Duodenal mucosa (tissue), 2 donors: ENCODE measurements around the gene NTN1.
"Not testable (repeated sequence)": the region's sequence is repeated elsewhere in the genome, so short reads cannot be mapped to it uniquely, and the experiment has no call there.

ENCODE experiments used
- H3K27ac ChIP-seq: one replicate; pipeline ENCODE4 v1.7.0; 2013; ENCODE audit warnings: low read depth, low read length
- H3K27me3 ChIP-seq, 2 donors: one replicate each; pipeline ENCODE4 v1.7.0; 2013; ENCODE audit warnings: low read length in 2 of 2, control low read depth in 1 of 2; ENCODE audit not compliant: insufficient read depth in 2 of 2, control insufficient read depth in 1 of 2
- H3K36me3 ChIP-seq, 2 donors: one replicate each; pipeline ENCODE4 v1.7.0; 2013; ENCODE audit warnings: low read length in 2 of 2, control low read depth in 1 of 2; ENCODE audit not compliant: insufficient read depth in 2 of 2, control insufficient read depth in 1 of 2
- H3K4me1 ChIP-seq, 2 donors: one replicate each; pipeline ENCODE4 v1.7.0; 2013; ENCODE audit warnings: low read length in 2 of 2, control low read depth in 1 of 2; ENCODE audit not compliant: insufficient read depth in 2 of 2, control insufficient read depth in 1 of 2
- H3K4me3 ChIP-seq, 2 donors: one replicate each; pipeline ENCODE4 v1.7.0; 2013; ENCODE audit warnings: low read length in 2 of 2, low read depth in 1 of 2
- H3K9ac ChIP-seq, 2 donors: one replicate each; pipeline ENCODE4 v1.7.0; 2013; ENCODE audit warnings: low read length in 2 of 2, low read depth in 1 of 2
- H3K9me3 ChIP-seq, 2 donors: one replicate each; pipeline ENCODE4 v1.7.0; 2013; ENCODE audit warnings: low read length in 2 of 2, control low read depth in 1 of 2; ENCODE audit not compliant: control insufficient read depth in 1 of 2

The NTN1 gene

DNA sequence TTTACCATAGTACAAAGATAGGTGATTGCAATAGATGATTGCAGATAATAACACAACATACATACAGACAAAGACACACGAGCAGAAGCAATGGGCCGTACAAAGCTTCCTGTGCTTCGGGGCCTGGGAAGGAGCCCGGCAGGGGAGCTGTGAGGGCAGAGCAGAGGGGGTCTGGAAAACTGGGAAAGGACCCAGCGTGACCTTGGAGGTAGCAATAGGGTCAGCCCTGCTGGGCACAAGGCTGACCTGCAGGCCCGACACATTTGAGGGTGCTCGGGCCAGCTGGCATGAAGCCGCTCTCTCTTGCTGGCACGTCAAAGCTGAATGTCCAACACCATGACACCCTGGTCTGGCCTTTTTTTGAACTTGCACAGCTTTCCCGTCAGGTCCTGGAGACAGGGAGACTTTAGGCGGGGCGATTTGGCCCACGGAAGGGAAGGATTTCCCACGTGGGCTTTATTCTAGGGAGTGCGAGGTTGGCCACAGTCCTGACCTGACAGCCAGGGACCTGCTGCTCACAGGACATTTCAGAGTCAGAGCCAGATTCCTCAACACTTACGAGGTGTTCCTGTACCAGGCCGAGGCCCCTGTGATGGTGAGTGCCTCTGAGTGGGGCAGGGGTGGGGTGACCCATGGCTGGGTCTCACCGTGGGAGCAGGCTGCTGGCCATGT is 83.2 kb downstream of the NTN1 start:
- Histone ChIP-seq H3K36me3 (no peaks in the 10 kb centered on the region), H3K27me3 (no peaks in the 10 kb centered on the region), H3K4me1 (no peaks in the 10 kb centered on the region), H3K9me3 (no peaks in the 10 kb centered on the region), H3K27ac (no peak overlapping the region), H3K9ac (no peak overlapping the region), H3K4me3 (no peak overlapping the region)

DNA sequence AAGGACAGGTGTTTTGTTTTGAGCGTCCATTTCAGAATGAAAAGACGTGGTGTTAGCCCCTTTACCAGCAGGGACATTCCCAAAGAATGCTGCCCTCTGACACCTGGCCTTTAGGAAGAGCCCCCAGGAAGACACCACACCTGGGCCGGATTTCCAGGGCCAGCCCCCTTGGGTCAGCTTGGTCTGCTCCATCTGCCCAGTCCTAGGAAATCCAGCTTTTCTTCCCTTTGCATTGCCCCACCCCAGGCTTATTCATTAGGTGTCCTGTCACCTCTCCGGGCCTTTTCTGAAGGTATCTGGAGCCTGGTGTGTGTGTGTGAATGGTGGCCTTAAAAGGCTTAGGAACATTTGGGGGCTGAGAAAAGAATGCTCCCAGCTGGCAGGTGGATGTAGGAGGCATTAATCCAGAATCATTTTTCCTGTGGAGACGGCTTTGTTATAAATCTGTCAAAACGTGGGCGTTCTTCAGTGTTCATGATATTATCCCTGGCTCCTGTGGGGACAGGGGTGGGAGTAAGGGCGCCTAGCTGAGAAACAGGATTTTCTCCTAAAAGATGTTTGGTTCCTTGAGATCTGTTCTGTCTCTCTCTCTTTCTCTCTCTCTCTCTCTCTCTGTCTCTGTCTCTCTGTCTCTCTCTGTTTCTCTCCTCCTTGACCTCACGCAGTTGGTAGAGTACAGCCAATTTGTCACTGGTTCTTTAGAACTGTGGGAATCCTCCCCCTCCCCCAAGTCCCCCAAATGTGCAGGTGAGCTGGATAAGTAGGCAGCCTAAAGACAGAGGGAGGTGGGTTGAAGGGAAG is 84.0 kb downstream of the NTN1 start:
- Histone ChIP-seq H3K36me3 (no peaks in the 10 kb centered on the region), H3K27me3 (no peaks in the 10 kb centered on the region), H3K9ac (no peak overlapping the region), H3K4me1 (no peaks in the 10 kb centered on the region), H3K27ac (no peak overlapping the region), H3K9me3 (no peaks in the 10 kb centered on the region), H3K4me3 (no peak overlapping the region)

- H3K27me3 ChIP-seq, H3K9me3 ChIP-seq, H3K9ac ChIP-seq, H3K4me3 ChIP-seq, H3K4me1 ChIP-seq, H3K27ac ChIP-seq, H3K36me3 ChIP-seq: not testable (repeated sequence)
These were observed 85.0 kb downstream of the NTN1 start for GRCh38 chr17:9106278-9106677.

DNA sequence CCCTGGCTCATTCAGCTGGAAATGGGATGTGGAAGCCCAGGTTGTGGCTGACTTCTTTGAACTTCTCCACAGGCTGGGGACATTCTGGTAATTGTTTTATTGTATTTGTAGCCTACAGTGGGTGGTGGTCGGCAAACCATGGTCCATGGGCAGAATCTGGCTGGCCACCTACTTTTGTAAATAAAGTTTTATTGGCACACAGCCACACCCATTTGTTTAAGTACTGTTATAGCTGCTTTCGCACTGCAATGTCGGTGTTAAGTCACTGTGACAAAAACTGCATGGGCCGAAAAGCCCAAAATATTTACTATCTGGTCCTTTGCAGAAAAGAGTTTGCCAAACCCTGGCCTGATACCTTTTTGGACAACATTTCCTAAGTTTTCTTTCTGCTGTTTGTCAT is 86.2 kb downstream of the NTN1 start:
- no peaks in the 10 kb centered on the region for H3K9me3 ChIP-seq
- H3K27ac ChIP-seq: no peak overlapping the region
- no peaks in the 10 kb centered on the region for H3K4me1 ChIP-seq
- no peak overlapping the region for H3K4me3 ChIP-seq
- no peaks in the 10 kb centered on the region for H3K27me3 ChIP-seq
- H3K9ac ChIP-seq: no peak overlapping the region
- H3K36me3 ChIP-seq: no peaks in the 10 kb centered on the region

- no peaks in the 10 kb centered on the region for H3K4me1 ChIP-seq
- H3K9ac ChIP-seq: no peak overlapping the region
- no peaks in the 10 kb centered on the region for H3K27me3 ChIP-seq
- no peaks in the 10 kb centered on the region for H3K9me3 ChIP-seq
- no peaks in the 10 kb centered on the region for H3K36me3 ChIP-seq
- H3K27ac ChIP-seq: no peak overlapping the region
- H3K4me3 ChIP-seq: no peak overlapping the region
These were observed 86.8 kb downstream of the NTN1 start for GRCh38 chr17:9108146-9108545.

DNA sequence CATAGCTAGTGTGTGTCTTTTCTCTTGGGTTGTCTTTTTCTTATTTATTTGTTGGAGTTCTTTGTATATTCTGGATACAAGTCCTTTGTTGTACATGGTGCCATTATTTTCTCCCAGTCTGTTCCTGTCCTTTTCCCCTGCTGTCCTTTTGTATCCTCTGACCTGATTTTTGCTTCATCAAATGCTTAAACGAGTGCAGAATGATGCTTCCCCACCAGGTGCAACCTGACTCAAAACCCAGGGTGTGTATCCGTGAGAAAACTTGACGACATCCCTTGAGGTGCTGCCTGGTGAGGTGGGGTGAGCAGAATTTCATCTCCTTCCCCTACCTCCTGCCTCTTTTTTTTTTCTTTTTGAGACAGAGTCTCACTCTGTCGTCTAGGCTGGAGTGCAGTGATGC is 88.6 kb downstream of the NTN1 start:
- no peak overlapping the region for H3K9ac ChIP-seq
- no peaks in the 10 kb centered on the region for H3K4me1 ChIP-seq

DNA sequence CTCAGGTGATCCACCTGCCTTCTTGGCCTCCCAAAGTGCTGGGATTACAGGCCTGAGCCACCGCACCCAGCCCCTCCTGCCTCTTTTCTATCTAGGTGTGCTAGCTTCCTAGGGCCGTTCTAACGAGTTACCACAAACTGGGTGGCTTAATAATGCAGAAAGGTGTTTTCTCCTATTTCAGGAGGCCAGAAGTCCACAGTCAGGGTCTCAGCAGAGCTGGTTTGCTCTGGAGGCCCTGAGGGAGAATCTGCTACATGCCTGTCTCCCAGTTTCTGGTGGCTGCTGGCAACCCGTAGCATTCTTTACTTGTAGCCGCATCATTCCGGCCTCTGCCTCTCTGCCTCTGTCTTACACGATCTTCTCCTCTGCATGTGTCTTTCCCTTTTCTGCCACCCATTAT is 89.2 kb downstream of the NTN1 start:
- no peaks in the 10 kb centered on the region for H3K4me1 ChIP-seq
- no peak overlapping the region for H3K27ac ChIP-seq
- no peaks in the 10 kb centered on the region for H3K27me3 ChIP-seq
- H3K9ac ChIP-seq: no peak overlapping the region
- no peaks in the 10 kb centered on the region for H3K9me3 ChIP-seq
- H3K36me3 ChIP-seq: no peaks in the 10 kb centered on the region
- H3K4me3 ChIP-seq: no peak overlapping the region

More for the DNA sequence above, 88.6 kb downstream of the NTN1 start:
- Histone ChIP-seq H3K9me3 (no peaks in the 10 kb centered on the region), H3K27me3 (no peaks in the 10 kb centered on the region), H3K4me3 (no peak overlapping the region), H3K36me3 (no peaks in the 10 kb centered on the region), H3K27ac (no peak overlapping the region)

DNA sequence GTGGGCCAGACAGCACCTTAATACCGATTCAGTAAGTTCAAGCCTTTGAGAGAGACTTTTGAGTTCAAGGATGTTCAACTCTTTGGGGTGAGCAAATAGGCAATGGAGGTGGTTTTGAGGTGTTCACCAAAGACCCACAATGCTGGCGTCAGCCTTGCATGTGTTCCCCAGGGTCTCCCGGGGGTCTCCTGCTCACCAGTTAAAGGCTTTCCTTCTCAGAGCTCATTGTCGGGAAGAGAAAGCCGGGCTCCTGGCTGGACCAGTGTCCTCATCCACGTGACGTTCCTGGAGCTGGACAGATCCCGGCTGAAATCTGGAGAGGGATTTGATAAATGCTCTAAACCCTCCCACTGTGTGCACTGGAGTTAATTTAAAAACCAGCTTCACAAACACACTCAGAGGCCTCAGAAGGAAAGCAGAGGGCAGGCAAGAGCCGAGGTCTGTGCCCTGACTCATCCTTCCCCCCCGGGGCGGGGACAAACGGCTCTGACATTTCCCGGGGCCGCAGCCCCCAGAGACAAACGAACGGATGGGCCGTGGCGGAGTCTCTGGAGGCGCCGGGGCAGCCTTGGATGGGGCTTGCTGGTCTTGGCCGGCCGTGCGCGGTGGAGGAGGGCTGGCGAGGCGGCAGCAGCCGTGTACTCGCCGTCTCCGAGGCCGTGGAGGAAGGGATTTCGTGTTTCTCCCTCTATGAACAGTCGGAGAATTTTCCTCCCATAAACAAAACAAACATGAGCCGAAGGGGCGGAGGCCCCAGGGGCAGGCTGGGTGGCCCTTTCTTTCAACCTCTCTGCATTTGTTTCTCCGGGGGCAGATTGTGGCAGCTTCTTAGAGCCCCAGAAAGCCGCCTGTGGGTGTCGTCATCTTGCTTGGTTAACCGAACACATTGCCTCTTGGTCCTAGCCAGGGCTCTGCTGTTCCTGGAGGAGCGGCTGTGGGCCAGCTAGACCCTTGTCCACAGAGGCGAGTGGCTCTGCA is 94.2 kb downstream of the NTN1 start:
- Histone ChIP-seq H3K27ac (peak overlapping the region; percentile 56), H3K4me3 (peak overlapping the region; percentile 17 to 26), H3K9me3 (peaks cover 5% of the 10 kb centered on the region in 2 donors), H3K27me3 (no peaks in the 10 kb centered on the region), H3K4me1 (no peaks in the 10 kb centered on the region), H3K9ac (no peak overlapping the region), H3K36me3 (no peaks in the 10 kb centered on the region)

- Histone ChIP-seq H3K4me1 (no peaks in the 10 kb centered on the region), H3K27ac (peak overlapping the region; percentile 66), H3K36me3 (no peaks in the 10 kb centered on the region), H3K9me3 (peaks cover 5% of the 10 kb centered on the region in 2 donors), H3K27me3 (no peaks in the 10 kb centered on the region), H3K9ac (no peak overlapping the region), H3K4me3 (no peak overlapping the region)
These were observed 95.1 kb downstream of the NTN1 start for GRCh38 chr17:9116311-9116835.
